Measurements from ENCODE around the gene PPP2R5B. TPM values are rescaled to one million over a fixed set of nuclear protein-coding genes. Genes with fewer than 3 reads are reported as not detected.

PPP2R5B gene
- total RNA-seq, 1 experiment from 2014 or later = 8.7 TPM

- Mint-ChIP-seq H3K4me3 (peak overlapping the region; percentile 77), H3K36me3 (no peaks in the 10 kb centered on the region; the same call in 1 of the 2 replicates), H3K27me3 (ENCODE audit: low read depth) (peaks cover 7% of the 10 kb centered on the region), H3K4me1 (peaks cover 20% of the 10 kb centered on the region), H3K27ac (no peak overlapping the region), H3K9me3 (no peaks in the 10 kb centered on the region)
- no peak; the same call in 1 of the 2 replicates for ATAC-seq
- TF ChIP-seq MYBL2 (CRISPR knock-in tag; IDR thresholded peaks at IDR 0.05) (0 out of 2 replicates have a peak, but pooled peaks have one; percentile 18), TCF7 (CRISPR knock-in tag; IDR thresholded peaks at IDR 0.05; ENCODE audit: low read depth) (no peak)
- DNase-seq (ENCODE audit: low spot score) = no peak
- ChIA-PET CTCF (interaction anchor here (0.6 to 22.9 kb wide), 15 partner anchors 9 to 311 kb away, joined by 3 to 372 read pairs (median 4); partner anchors contain the start of genes BATF2, CDC42BPG and ZNHIT2), POLR2A (interaction anchor here (0.6 to 2.4 kb wide), 4 partner anchors 27 to 317 kb away, joined by 3 to 6 read pairs (median 3); no protein-coding TSS in a partner anchor)
Observed at GRCh38 chr11:64877390-64878222, 46.9 kb upstream of the PPP2R5B start.

GRCh38 chr11:64878223-64878493 lies 46.3 kb upstream of the PPP2R5B start:
- H3K4me1 Mint-ChIP-seq = peaks cover 20% of the 10 kb centered on the region
- H3K36me3 Mint-ChIP-seq = no peaks in the 10 kb centered on the region; the same call in 1 of the 2 replicates
- no peak overlapping the region for H3K27ac Mint-ChIP-seq
- DNase-seq (ENCODE audit: low spot score) (no peak), ATAC-seq (no peak; the same call in 1 of the 2 replicates)
- peak overlapping the region; percentile 77 for H3K4me3 Mint-ChIP-seq
- ChIA-PET POLR2A (interaction anchor here (0.6 to 2.4 kb wide), 3 partner anchors 29 to 317 kb away, joined by 3 to 6 read pairs (median 3); no protein-coding TSS in a partner anchor), CTCF (interaction anchor here (0.7 to 22.9 kb wide), 8 partner anchors 10 to 232 kb away, joined by 3 to 372 read pairs (median 9); partner anchors contain the start of gene CDC42BPG)
- H3K9me3 Mint-ChIP-seq = no peaks in the 10 kb centered on the region
- H3K27me3 Mint-ChIP-seq (ENCODE audit: low read depth) = peaks cover 7% of the 10 kb centered on the region
- no peak for TF ChIP-seq ATF3 (CRISPR knock-in tag; conservative IDR thresholded peaks at IDR 0.05)
- TF ChIP-seq SMAD3 (CRISPR knock-in tag; IDR thresholded peaks at IDR 0.05; ENCODE audit: borderline replicate concordance) = peak; percentile 86; the same call in 1 of the 2 replicates
- no peak for TF ChIP-seq CDX4 (CRISPR knock-in tag; IDR thresholded peaks at IDR 0.05; ENCODE audit: borderline replicate concordance)
- peak; percentile 80 for TF ChIP-seq ZNF263 (CRISPR knock-in tag; IDR thresholded peaks at IDR 0.05; ENCODE audit: low read depth)
- no peak for TF ChIP-seq GRHL2 (CRISPR knock-in tag; IDR thresholded peaks at IDR 0.05; ENCODE audit: insufficient replicate concordance, severe bottlenecking)
- TF ChIP-seq CBFB (CRISPR knock-in tag; IDR thresholded peaks at IDR 0.05; ENCODE audit: low read depth) = no peak
- no peak for TF ChIP-seq PRDM15 (CRISPR knock-in tag; IDR thresholded peaks at IDR 0.05)
- TF ChIP-seq NFE2L1 (CRISPR knock-in tag; IDR thresholded peaks at IDR 0.05) = 0 out of 2 replicates have a peak, but pooled peaks have one; percentile 68
- TF ChIP-seq ZNF396 (CRISPR knock-in tag; IDR thresholded peaks at IDR 0.05; ENCODE audit: borderline replicate concordance) = no peak
- TF ChIP-seq NFATC4 (CRISPR knock-in tag; IDR thresholded peaks at IDR 0.05) = no peak
- no peak for TF ChIP-seq CTCF (IDR thresholded peaks at IDR 0.05)
- no peak for TF ChIP-seq NFYB (CRISPR knock-in tag; conservative IDR thresholded peaks at IDR 0.05; ENCODE audit: low read depth)
- TF ChIP-seq MYBL2 (CRISPR knock-in tag; IDR thresholded peaks at IDR 0.05) = 0 out of 2 replicates have a peak, but pooled peaks have one; percentile 25
- no peak for TF ChIP-seq E2F5 (CRISPR knock-in tag; IDR thresholded peaks at IDR 0.05)
- TF ChIP-seq RORB (CRISPR knock-in tag; IDR thresholded peaks at IDR 0.05) = no peak
- TF ChIP-seq E2F4 (CRISPR knock-in tag; IDR thresholded peaks at IDR 0.05; ENCODE audit: borderline replicate concordance, low read depth) = 0 out of 2 replicates have a peak, but pooled peaks have one; percentile 27
- no peak for TF ChIP-seq E2F1 (CRISPR knock-in tag; IDR thresholded peaks at IDR 0.05)
- peak; percentile 75; the same call in 1 of the 2 replicates for TF ChIP-seq HMGXB4 (CRISPR knock-in tag; IDR thresholded peaks at IDR 0.05)
